ENCODE data around the gene L3MBTL4.

The L3MBTL4 gene

DNA sequence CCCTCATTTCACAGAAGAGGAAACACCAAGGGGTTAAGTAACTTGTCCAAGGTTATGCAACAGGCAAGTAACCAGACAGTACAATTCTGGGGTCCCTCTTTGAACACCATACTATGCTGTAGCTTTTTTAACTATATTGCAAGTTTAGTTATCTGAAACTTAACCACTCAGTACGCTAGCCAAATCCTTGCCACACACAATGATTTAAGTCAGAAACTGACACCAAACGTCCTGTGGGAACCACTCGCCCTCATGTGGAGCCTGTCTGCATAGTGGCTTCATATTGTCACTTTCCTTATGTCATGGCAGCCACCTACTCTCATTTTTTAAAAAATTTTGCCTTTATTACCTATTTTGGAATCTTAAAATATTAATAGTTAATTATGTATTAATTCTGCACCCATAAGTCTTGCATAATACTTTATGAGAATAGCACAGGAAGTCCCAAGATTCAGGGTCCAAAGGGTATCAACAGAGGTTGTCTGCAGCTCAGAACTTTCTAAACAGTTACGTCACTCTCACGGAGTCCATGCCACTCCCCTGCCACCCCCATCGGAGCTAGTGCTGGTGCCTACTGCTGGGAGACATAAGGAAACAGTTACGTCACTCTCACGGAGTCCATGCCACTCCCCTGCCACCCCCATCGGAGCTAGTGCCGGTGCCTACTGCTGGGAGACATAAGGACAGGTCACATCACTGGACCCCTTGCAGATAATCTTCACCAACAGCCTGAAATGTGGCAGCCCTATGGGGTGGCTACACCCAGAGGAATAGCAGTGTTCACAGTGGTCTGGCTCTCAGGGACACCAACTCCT lies 99.0 kb downstream of the L3MBTL4 start:
- TF ChIP-seq, protein P1, sequence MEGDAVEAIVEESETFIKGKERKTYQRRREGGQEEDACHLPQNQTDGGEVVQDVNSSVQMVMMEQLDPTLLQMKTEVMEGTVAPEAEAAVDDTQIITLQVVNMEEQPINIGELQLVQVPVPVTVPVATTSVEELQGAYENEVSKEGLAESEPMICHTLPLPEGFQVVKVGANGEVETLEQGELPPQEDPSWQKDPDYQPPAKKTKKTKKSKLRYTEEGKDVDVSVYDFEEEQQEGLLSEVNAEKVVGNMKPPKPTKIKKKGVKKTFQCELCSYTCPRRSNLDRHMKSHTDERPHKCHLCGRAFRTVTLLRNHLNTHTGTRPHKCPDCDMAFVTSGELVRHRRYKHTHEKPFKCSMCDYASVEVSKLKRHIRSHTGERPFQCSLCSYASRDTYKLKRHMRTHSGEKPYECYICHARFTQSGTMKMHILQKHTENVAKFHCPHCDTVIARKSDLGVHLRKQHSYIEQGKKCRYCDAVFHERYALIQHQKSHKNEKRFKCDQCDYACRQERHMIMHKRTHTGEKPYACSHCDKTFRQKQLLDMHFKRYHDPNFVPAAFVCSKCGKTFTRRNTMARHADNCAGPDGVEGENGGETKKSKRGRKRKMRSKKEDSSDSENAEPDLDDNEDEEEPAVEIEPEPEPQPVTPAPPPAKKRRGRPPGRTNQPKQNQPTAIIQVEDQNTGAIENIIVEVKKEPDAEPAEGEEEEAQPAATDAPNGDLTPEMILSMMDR (IDR thresholded peaks at IDR 0.05; ENCODE audit: borderline replicate concordance, insufficient read depth, low read depth, low read length): no peak
- H3K4me3 ChIP-seq (ENCODE audit: low read depth, low read length): no peak overlapping the region

DNA sequence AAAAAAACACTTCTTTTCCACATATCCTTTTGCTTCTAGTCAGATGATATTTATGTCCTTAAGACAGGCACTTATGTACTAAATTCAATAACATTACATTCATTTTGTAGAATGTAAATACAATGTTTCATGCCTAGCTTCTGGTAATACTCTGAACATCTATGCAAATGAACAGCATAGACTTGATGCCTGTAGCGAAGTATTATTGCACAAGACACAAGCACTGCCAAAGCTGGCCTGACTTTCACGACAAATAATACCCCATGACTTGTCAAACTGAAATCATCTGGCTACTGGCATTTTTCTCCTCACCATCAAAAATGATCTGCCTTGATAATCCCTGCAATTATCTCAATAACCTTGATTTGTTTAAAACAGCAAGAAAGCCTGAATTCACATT lies 101.3 kb downstream of the L3MBTL4 start:
- TF ChIP-seq, protein P1 (IDR thresholded peaks at IDR 0.05; ENCODE audit: borderline replicate concordance, insufficient read depth, low read depth, low read length): no peak

DNA sequence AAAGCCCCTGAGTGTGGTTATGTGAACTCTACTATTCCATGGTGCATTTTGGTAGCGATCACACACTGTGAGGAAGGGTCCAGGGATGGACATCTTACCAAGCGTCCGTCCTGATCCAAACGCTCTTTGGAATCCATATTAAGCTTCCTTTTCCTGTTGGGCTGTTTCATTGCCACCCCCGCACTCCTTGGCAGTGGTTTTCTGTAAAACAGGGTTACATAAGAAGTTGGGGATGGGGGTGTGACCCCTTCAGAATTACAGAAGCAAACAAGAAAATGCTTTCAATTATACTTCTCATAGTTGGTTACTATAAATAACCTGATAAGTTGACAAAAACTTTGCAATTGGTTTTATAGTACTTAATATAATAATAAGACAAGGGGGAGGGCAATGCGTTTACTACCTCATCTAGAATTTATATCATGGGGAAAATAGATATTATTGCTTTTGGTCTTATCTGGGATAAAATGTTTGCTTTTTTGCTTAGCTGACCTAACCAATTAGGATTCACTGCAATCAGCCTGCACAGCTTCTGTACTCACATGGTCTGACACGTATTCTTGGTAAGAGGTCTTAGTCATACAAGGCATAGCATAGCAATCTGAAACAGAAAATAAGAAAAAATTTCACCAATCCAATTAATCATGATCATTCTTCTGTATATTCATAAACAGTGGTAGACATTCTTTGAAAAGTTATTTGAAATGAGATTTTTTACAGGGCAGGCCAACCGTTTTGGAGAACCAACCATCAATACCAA lies 103.1 kb downstream of the L3MBTL4 start:
- no peak overlapping the region for H3K4me3 ChIP-seq (ENCODE audit: low read depth, low read length)
- TF ChIP-seq, protein P1 (IDR thresholded peaks at IDR 0.05; ENCODE audit: borderline replicate concordance, insufficient read depth, low read depth, low read length): no peak

More for the DNA sequence above, 101.3 kb downstream of the L3MBTL4 start:
- no peak overlapping the region for H3K4me3 ChIP-seq (ENCODE audit: low read depth, low read length)

DNA sequence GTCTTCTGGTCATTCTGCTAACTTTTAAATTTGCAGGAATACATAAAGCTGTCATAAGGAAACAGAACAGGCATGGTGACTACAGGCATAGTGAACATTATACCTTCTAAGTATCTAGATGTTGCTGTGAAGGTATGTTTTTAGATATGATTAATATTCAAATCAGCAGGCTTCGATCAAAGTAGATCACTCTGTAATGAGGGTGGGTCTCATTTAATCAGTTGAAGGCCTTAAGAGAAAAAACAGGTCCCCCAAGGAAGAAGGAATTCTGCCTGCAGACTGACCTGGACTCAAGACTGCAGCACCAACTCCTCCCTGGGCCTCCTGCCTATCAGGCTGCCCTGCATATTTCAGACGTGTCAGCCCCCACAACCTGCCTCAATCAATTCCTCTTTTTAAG lies 104.0 kb downstream of the L3MBTL4 start:
- no peak overlapping the region for H3K4me3 ChIP-seq (ENCODE audit: low read depth, low read length)
- TF ChIP-seq, protein P1 (IDR thresholded peaks at IDR 0.05; ENCODE audit: borderline replicate concordance, insufficient read depth, low read depth, low read length): no peak

DNA sequence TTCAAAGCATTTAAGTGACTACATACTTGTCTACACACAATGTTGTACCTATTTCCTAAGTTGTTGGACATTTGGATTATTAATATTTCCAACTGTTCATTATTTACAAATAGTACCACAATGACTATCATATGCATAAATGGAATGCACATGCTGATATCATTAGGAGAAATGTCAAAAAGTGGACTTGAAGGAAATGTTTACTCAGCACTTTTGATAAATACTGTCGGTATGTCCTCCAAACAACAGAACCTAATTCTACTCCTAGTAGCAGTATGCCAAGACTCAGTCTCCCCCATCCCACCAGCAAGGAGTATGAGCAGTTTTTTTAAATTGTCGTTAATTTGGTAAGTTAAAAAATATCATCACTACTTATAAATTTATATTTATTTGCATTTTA lies 116.8 kb downstream of the L3MBTL4 start:
- TF ChIP-seq, protein P1 (IDR thresholded peaks at IDR 0.05; ENCODE audit: borderline replicate concordance, insufficient read depth, low read depth, low read length): no peak
- no peak overlapping the region for H3K4me3 ChIP-seq (ENCODE audit: low read depth, low read length)

DNA sequence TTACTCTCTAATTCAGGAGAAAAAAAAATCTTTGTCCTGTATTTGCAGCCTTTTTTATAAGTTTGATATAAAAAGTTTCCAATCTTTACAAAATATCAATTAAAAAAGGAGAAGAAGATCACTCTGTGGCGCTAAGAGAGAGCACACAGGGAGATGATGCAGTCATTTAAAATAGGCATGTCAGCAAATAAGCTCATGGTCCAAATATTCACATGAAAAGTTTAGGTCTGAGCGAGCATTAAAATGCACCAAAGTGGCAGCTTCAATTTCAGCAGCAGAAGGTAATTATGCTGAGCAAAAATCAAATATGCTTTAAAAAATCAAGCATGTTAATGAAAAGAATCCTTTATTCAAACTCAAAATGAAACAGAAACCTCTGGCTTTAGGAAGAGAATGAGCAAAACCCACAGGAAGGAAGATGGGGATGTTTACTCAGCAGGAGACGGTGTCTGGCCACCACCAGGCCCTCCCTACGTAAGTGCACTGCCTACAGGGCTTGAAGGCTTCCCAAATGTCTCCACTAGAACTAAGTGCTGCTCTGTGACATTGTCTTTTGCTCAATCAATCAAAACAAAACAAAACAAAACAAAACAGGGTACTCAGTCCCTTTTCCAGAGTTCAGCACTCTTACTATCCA lies 120.4 kb downstream of the L3MBTL4 start:
- H3K4me3 ChIP-seq (ENCODE audit: low read depth, low read length): no peak overlapping the region
- TF ChIP-seq, protein P1 (IDR thresholded peaks at IDR 0.05; ENCODE audit: borderline replicate concordance, insufficient read depth, low read depth, low read length): no peak
